HEK293 (cell line): ENCODE results near the gene EIF4B.

Source experiments
- FEZF1 ChIP-seq: fragments of 450-650 bp; formaldehyde crosslinking; IDR thresholded peaks from 2 replicates; pipeline ENCODE4 v1.5.1; 2016; ENCODE audit warnings: missing biosample characterization, missing genetic modification characterization
- GFI1B ChIP-seq: fragments of 450-650 bp; formaldehyde crosslinking; IDR thresholded peaks from 2 replicates; pipeline ENCODE4 v1.5.1; 2016; ENCODE audit warnings: missing biosample characterization, missing genetic modification characterization
- GLIS1 ChIP-seq: fragments of 450-650 bp; formaldehyde crosslinking; IDR thresholded peaks from 2 replicates; pipeline ENCODE4 v1.5.1; 2016; ENCODE audit warnings: missing biosample characterization, missing genetic modification characterization
- KLF10 ChIP-seq: fragments of 450-650 bp; IDR thresholded peaks from 2 replicates; pipeline ENCODE4 v1.5.1; 2018; ENCODE audit warnings: missing biosample characterization, mild to moderate bottlenecking, missing genetic modification characterization
- PRDM1 ChIP-seq: fragments of 450-650 bp; formaldehyde crosslinking; IDR thresholded peaks from 2 replicates; pipeline ENCODE4; 2016; ENCODE audit warnings: missing biosample characterization, missing genetic modification characterization
- SCRT1 ChIP-seq: fragments of 450-650 bp; formaldehyde crosslinking; IDR thresholded peaks from 2 replicates; pipeline ENCODE4 v1.5.1; 2016; ENCODE audit warnings: missing biosample characterization, missing genetic modification characterization, borderline replicate concordance
- WT1 ChIP-seq: fragments of 450-650 bp; formaldehyde crosslinking; IDR thresholded peaks from 2 replicates; pipeline ENCODE4 v1.5.1; 2016; ENCODE audit warnings: missing biosample characterization, missing genetic modification characterization
- ZNF133 ChIP-seq: fragments of 450-650 bp; formaldehyde crosslinking; IDR thresholded peaks from 2 replicates; pipeline ENCODE4 v1.5.1; 2016; ENCODE audit warnings: missing biosample characterization, missing genetic modification characterization
- ZNF140 ChIP-seq: fragments of 450-650 bp; formaldehyde crosslinking; IDR thresholded peaks from 2 replicates; pipeline ENCODE4 v1.5.1; 2016; ENCODE audit warnings: missing biosample characterization, missing genetic modification characterization
- ZNF174 ChIP-seq: fragments of 450-650 bp; formaldehyde crosslinking; IDR thresholded peaks from 2 replicates; pipeline ENCODE4 v1.5.0; 2017; ENCODE audit warnings: missing biosample characterization, mild to moderate bottlenecking, missing genetic modification characterization
- ZNF24 ChIP-seq: fragments of 450-650 bp; formaldehyde crosslinking; IDR thresholded peaks from 2 replicates; pipeline ENCODE4 v1.5.1; 2016; ENCODE audit warnings: missing biosample characterization, missing genetic modification characterization
- ZNF311 ChIP-seq: fragments of 450-650 bp; formaldehyde crosslinking; IDR thresholded peaks from 2 replicates; pipeline ENCODE4 v1.5.1; 2017; ENCODE audit warnings: missing biosample characterization, missing genetic modification characterization, borderline replicate concordance
- ZNF354C ChIP-seq: fragments of 450-650 bp; formaldehyde crosslinking; IDR thresholded peaks from 2 replicates; pipeline ENCODE4 v1.5.1; 2016; ENCODE audit warnings: missing biosample characterization, missing genetic modification characterization, low read depth, borderline replicate concordance
- ZNF404 ChIP-seq: fragments of 450-650 bp; formaldehyde crosslinking; IDR thresholded peaks from 2 replicates; pipeline ENCODE4 v1.5.1; 2017; ENCODE audit warnings: missing biosample characterization, missing genetic modification characterization
- ZNF426 ChIP-seq: fragments of 450-650 bp; formaldehyde crosslinking; IDR thresholded peaks from 2 replicates; pipeline ENCODE4 v1.5.1; 2017; ENCODE audit warnings: missing biosample characterization, missing genetic modification characterization, mild to moderate bottlenecking, inconsistent platforms, moderate library complexity
- ZNF585B ChIP-seq: fragments of 450-650 bp; formaldehyde crosslinking; IDR thresholded peaks from 2 replicates; pipeline ENCODE4 v1.5.1; 2016; ENCODE audit warnings: missing biosample characterization, missing genetic modification characterization
- ZNF621 ChIP-seq: fragments of 450-650 bp; formaldehyde crosslinking; IDR thresholded peaks from 2 replicates; pipeline ENCODE4 v1.5.1; 2017; ENCODE audit warnings: missing biosample characterization, missing genetic modification characterization
- ZNF76 ChIP-seq: fragments of 450-650 bp; formaldehyde crosslinking; IDR thresholded peaks from 2 replicates; pipeline ENCODE4; 2016; ENCODE audit warnings: low read depth, missing biosample characterization, missing genetic modification characterization, borderline replicate concordance
- ZNF792 ChIP-seq: fragments of 450-650 bp; formaldehyde crosslinking; IDR thresholded peaks from 2 replicates; pipeline ENCODE4 v1.5.1; 2016; ENCODE audit warnings: missing biosample characterization, missing genetic modification characterization
- TF ChIP-seq, protein P1 (sequence below): fragments of 450-650 bp; formaldehyde crosslinking; IDR thresholded peaks from 2 replicates; pipeline ENCODE4 v1.5.1; 2017; ENCODE audit warnings: missing biosample characterization, missing genetic modification characterization
- TF ChIP-seq, protein P2 (sequence below): IDR thresholded peaks from 2 replicates; pipeline ENCODE4 v1.6.1; 2011; ENCODE audit warnings: mild to moderate bottlenecking, low read depth, low read length, borderline replicate concordance
- TF ChIP-seq, protein P3 (sequence below): fragments of 450-650 bp; formaldehyde crosslinking; IDR thresholded peaks from 2 replicates; pipeline ENCODE4 v1.5.1; 2016; ENCODE audit warnings: missing biosample characterization, missing genetic modification characterization
- TF ChIP-seq, protein P4 (sequence below): fragments of 450-650 bp; formaldehyde crosslinking; IDR thresholded peaks from 2 replicates; pipeline ENCODE4 v1.5.1; 2016; ENCODE audit warnings: missing biosample characterization, missing genetic modification characterization, borderline replicate concordance
- TF ChIP-seq, protein P5 (sequence below): fragments of 450-650 bp; formaldehyde crosslinking; IDR thresholded peaks from 2 replicates; pipeline ENCODE4 v1.5.1; 2017; ENCODE audit warnings: missing biosample characterization, missing genetic modification characterization
- TF ChIP-seq, protein P6 (sequence below): fragments of 450-650 bp; formaldehyde crosslinking; IDR thresholded peaks from 2 replicates; pipeline ENCODE4 v1.5.1; 2016; ENCODE audit warnings: missing biosample characterization, missing genetic modification characterization
- TF ChIP-seq, protein P7 (sequence below): fragments of 450-650 bp; formaldehyde crosslinking; IDR thresholded peaks from 2 replicates; pipeline ENCODE4 v1.5.1; 2017; ENCODE audit warnings: missing biosample characterization, missing genetic modification characterization

The EIF4B gene

DNA sequence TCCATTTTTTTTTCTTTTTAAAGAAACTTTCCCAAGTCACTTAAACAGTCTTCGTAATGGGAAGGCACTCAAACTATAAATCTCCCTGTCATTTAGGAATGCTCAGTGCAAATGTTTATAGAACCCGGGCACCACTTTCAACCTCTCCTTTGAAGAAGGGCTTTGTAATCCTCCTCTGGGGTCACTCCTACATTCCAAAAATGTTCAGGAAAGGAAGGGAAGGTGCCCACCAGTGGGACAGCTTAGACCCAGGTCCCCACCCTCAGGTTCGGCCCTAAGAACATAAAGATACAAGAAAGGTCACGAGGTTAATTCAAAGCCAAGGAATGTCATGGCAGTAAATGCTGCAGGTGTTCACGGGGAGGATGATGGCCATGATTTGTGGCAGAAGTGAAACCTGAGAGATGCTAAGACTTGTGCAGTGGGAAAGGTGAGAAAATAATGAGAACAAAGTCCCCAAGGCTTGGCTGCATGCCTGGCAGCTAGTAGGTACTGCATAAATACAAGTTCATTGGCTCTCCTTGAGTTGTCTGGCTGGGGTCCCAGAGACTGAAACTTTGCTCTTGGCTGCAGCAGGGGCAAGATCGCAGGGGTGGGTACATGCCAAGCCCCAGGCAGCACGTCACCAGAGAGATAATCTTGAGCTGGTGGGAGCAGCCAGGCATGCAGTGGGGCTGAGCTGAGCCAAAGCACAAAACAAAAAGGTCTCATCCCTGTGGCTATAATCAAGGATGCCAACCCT, 36.3 kb upstream of the EIF4B start (continued):
- TF ChIP-seq, protein P1, sequence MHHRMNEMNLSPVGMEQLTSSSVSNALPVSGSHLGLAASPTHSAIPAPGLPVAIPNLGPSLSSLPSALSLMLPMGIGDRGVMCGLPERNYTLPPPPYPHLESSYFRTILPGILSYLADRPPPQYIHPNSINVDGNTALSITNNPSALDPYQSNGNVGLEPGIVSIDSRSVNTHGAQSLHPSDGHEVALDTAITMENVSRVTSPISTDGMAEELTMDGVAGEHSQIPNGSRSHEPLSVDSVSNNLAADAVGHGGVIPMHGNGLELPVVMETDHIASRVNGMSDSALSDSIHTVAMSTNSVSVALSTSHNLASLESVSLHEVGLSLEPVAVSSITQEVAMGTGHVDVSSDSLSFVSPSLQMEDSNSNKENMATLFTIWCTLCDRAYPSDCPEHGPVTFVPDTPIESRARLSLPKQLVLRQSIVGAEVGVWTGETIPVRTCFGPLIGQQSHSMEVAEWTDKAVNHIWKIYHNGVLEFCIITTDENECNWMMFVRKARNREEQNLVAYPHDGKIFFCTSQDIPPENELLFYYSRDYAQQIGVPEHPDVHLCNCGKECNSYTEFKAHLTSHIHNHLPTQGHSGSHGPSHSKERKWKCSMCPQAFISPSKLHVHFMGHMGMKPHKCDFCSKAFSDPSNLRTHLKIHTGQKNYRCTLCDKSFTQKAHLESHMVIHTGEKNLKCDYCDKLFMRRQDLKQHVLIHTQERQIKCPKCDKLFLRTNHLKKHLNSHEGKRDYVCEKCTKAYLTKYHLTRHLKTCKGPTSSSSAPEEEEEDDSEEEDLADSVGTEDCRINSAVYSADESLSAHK (tag by site-specific recombination) = no peak
- TF ChIP-seq ZNF311 (tag by site-specific recombination) (no peak), ZNF404 (tag by site-specific recombination) (no peak), GLIS1 (peak; percentile 93), WT1 (peak; percentile 92), ZNF24 (tag by site-specific recombination) (no peak), ZNF76 (tag by site-specific recombination) (no peak), ZNF585B (tag by site-specific recombination) (no peak), SCRT1 (tag by site-specific recombination) (peak; percentile 27; the same call in 1 of the 2 replicates), FEZF1 (tag by site-specific recombination) (peak; percentile 94), ZNF621 (tag by site-specific recombination) (no peak), PRDM1 (tag by site-specific recombination) (peak; percentile 65; the same call in 1 of the 2 replicates), ZNF174 (tag by site-specific recombination) (no peak), ZNF354C (tag by site-specific recombination) (no peak), KLF10 (tag by site-specific recombination) (no peak), ZNF792 (no peak), GFI1B (tag by site-specific recombination) (no peak), ZNF133 (no peak), ZNF426 (no peak), ZNF140 (no peak)
- TF ChIP-seq, protein P2, sequence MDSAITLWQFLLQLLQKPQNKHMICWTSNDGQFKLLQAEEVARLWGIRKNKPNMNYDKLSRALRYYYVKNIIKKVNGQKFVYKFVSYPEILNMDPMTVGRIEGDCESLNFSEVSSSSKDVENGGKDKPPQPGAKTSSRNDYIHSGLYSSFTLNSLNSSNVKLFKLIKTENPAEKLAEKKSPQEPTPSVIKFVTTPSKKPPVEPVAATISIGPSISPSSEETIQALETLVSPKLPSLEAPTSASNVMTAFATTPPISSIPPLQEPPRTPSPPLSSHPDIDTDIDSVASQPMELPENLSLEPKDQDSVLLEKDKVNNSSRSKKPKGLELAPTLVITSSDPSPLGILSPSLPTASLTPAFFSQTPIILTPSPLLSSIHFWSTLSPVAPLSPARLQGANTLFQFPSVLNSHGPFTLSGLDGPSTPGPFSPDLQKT = no peak
- TF ChIP-seq, protein P3, sequence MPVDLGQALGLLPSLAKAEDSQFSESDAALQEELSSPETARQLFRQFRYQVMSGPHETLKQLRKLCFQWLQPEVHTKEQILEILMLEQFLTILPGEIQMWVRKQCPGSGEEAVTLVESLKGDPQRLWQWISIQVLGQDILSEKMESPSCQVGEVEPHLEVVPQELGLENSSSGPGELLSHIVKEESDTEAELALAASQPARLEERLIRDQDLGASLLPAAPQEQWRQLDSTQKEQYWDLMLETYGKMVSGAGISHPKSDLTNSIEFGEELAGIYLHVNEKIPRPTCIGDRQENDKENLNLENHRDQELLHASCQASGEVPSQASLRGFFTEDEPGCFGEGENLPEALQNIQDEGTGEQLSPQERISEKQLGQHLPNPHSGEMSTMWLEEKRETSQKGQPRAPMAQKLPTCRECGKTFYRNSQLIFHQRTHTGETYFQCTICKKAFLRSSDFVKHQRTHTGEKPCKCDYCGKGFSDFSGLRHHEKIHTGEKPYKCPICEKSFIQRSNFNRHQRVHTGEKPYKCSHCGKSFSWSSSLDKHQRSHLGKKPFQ = no peak
- TF ChIP-seq, protein P4, sequence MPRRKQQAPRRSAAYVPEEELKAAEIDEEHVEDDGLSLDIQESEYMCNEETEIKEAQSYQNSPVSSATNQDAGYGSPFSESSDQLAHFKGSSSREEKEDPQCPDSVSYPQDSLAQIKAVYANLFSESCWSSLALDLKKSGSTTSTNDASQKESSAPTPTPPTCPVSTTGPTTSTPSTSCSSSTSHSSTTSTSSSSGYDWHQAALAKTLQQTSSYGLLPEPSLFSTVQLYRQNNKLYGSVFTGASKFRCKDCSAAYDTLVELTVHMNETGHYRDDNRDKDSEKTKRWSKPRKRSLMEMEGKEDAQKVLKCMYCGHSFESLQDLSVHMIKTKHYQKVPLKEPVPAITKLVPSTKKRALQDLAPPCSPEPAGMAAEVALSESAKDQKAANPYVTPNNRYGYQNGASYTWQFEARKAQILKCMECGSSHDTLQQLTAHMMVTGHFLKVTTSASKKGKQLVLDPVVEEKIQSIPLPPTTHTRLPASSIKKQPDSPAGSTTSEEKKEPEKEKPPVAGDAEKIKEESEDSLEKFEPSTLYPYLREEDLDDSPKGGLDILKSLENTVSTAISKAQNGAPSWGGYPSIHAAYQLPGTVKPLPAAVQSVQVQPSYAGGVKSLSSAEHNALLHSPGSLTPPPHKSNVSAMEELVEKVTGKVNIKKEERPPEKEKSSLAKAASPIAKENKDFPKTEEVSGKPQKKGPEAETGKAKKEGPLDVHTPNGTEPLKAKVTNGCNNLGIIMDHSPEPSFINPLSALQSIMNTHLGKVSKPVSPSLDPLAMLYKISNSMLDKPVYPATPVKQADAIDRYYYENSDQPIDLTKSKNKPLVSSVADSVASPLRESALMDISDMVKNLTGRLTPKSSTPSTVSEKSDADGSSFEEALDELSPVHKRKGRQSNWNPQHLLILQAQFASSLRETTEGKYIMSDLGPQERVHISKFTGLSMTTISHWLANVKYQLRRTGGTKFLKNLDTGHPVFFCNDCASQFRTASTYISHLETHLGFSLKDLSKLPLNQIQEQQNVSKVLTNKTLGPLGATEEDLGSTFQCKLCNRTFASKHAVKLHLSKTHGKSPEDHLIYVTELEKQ (tag by site-specific recombination) = peak; percentile 39; the same call in 1 of the 2 replicates
- TF ChIP-seq, protein P5, sequence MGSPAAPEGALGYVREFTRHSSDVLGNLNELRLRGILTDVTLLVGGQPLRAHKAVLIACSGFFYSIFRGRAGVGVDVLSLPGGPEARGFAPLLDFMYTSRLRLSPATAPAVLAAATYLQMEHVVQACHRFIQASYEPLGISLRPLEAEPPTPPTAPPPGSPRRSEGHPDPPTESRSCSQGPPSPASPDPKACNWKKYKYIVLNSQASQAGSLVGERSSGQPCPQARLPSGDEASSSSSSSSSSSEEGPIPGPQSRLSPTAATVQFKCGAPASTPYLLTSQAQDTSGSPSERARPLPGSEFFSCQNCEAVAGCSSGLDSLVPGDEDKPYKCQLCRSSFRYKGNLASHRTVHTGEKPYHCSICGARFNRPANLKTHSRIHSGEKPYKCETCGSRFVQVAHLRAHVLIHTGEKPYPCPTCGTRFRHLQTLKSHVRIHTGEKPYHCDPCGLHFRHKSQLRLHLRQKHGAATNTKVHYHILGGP (tag by site-specific recombination) = no peak
- TF ChIP-seq, protein P6, sequence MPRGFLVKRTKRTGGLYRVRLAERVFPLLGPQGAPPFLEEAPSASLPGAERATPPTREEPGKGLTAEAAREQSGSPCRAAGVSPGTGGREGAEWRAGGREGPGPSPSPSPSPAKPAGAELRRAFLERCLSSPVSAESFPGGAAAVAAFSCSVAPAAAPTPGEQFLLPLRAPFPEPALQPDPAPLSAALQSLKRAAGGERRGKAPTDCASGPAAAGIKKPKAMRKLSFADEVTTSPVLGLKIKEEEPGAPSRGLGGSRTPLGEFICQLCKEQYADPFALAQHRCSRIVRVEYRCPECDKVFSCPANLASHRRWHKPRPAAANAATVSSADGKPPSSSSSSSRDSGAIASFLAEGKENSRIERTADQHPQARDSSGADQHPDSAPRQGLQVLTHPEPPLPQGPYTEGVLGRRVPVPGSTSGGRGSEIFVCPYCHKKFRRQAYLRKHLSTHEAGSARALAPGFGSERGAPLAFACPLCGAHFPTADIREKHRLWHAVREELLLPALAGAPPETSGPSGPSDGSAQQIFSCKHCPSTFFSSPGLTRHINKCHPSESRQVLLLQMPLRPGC (tag by site-specific recombination) = no peak
- TF ChIP-seq, protein P7, sequence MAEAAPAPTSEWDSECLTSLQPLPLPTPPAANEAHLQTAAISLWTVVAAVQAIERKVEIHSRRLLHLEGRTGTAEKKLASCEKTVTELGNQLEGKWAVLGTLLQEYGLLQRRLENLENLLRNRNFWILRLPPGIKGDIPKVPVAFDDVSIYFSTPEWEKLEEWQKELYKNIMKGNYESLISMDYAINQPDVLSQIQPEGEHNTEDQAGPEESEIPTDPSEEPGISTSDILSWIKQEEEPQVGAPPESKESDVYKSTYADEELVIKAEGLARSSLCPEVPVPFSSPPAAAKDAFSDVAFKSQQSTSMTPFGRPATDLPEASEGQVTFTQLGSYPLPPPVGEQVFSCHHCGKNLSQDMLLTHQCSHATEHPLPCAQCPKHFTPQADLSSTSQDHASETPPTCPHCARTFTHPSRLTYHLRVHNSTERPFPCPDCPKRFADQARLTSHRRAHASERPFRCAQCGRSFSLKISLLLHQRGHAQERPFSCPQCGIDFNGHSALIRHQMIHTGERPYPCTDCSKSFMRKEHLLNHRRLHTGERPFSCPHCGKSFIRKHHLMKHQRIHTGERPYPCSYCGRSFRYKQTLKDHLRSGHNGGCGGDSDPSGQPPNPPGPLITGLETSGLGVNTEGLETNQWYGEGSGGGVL (tag by site-specific recombination) = no peak
